HG03571 (cell line): ENCODE measurements around the gene DAND5.
"Not testable (repeated sequence)": the region's sequence is repeated elsewhere in the genome, so short reads cannot be mapped to it uniquely, and the experiment has no call there.

ENCODE experiments used
- ATAC-seq: cut with Tn5 transposase; IDR thresholded peaks from one replicate; pipeline ENCODE4 v1.9.1; 2021; ENCODE audit not compliant: unreplicated experiment

DAND5 gene

GRCh38 chr19:12965017-12965811 lies 4.2 kb upstream of the DAND5 start:
- no peak for ATAC-seq

- ATAC-seq = no peak
These were observed 3.6 kb upstream of the DAND5 start for GRCh38 chr19:12965812-12966135.

GRCh38 chr19:12967907-12968306 lies 1.5 kb upstream of the DAND5 start:
- no peak for ATAC-seq

- no peak for ATAC-seq
These were observed 869 bp downstream of the DAND5 start for GRCh38 chr19:12970070-12970820.

GRCh38 chr19:12973236-12973635 lies 3.9 kb downstream of the DAND5 start:
- no peak for ATAC-seq

GRCh38 chr19:12974301-12975220 lies 5.2 kb downstream of the DAND5 start:
- ATAC-seq = no peak

GRCh38 chr19:12975221-12975741 lies 5.9 kb downstream of the DAND5 start:
- no peak for ATAC-seq

GRCh38 chr19:12976109-12976508 lies 6.7 kb downstream of the DAND5 start:
- ATAC-seq = not testable (repeated sequence)

GRCh38 chr19:12979974-12980373 lies 10.6 kb downstream of the DAND5 start:
- ATAC-seq = no peak

- no peak for ATAC-seq
These were observed 13.3 kb downstream of the DAND5 start for GRCh38 chr19:12982648-12983047.

- no peak for ATAC-seq
These were observed 13.7 kb downstream of the DAND5 start for GRCh38 chr19:12983091-12983490.

- ATAC-seq = no peak
These were observed 14.3 kb downstream of the DAND5 start for GRCh38 chr19:12983542-12984142.

GRCh38 chr19:12984143-12984627 lies 14.8 kb downstream of the DAND5 start:
- ATAC-seq = no peak

GRCh38 chr19:12984683-12985048 lies 15.3 kb downstream of the DAND5 start:
- ATAC-seq = no peak

- ATAC-seq = no peak
These were observed 15.8 kb downstream of the DAND5 start for GRCh38 chr19:12985049-12985776.

GRCh38 chr19:12986726-12987125 lies 17.4 kb downstream of the DAND5 start:
- no peak for ATAC-seq

GRCh38 chr19:12987190-12987589 lies 17.8 kb downstream of the DAND5 start:
- ATAC-seq = no peak

- no peak for ATAC-seq
These were observed 18.4 kb downstream of the DAND5 start for GRCh38 chr19:12987781-12988180.

- ATAC-seq = no peak
These were observed 21.1 kb downstream of the DAND5 start for GRCh38 chr19:12990431-12990830.

GRCh38 chr19:12990853-12991252 lies 21.5 kb downstream of the DAND5 start:
- ATAC-seq = no peak
